ENCODE results near the gene COL18A1. TPM values are rescaled to one million over a fixed set of nuclear protein-coding genes. Genes with fewer than 3 reads are reported as not detected.

COL18A1 gene
- polyA plus RNA-seq, 1 of the 3 experiments (the other 2 are of a cell fraction) = 118 TPM

- TF ChIP-seq RFX5 (IDR thresholded peaks at IDR 0.05; ENCODE audit: low read length) (no peak), USF2 (IDR thresholded peaks at IDR 0.05; ENCODE audit: borderline replicate concordance, low read depth, low read length) (no peak), YY1 (IDR thresholded peaks at IDR 0.05; ENCODE audit: low read depth) (no peak), FOXJ3 (CRISPR knock-in tag; IDR thresholded peaks at IDR 0.05) (no peak), TAF1 (IDR thresholded peaks at IDR 0.05; ENCODE audit: borderline replicate concordance, low read depth, low read length) (no peak)
These were observed 106.0 kb downstream of the COL18A1 start (continued) for GRCh38 chr21:45511007-45511406.

GRCh38 chr21:45511661-45512431 lies 106.9 kb downstream of the COL18A1 start:
- H3K4me2 ChIP-seq = no peak overlapping the region

More at GRCh38 chr21:45511661-45512431, 106.9 kb downstream of the COL18A1 start:
- H3K9ac ChIP-seq = no peak overlapping the region
- peaks cover 5% of the 10 kb centered on the region; the same call in 1 of the 2 replicates for H4K20me1 ChIP-seq (ENCODE audit: insufficient read depth)
- POLR2A ChIA-PET = no interaction called here
- CTCF ChIA-PET = interaction anchor here (1.4 kb wide), 1 partner anchor 34 kb away, joined by 4 read pairs; no protein-coding TSS in a partner anchor
- no peaks in the 10 kb centered on the region for H3K79me2 ChIP-seq (ENCODE audit: insufficient read depth)
- no peaks in the 10 kb centered on the region for H3K9me2 ChIP-seq
- no peaks in the 10 kb centered on the region for H3K27me3 ChIP-seq (ENCODE audit: insufficient read depth)
- H3K27ac ChIP-seq (ENCODE audit: low read depth in 2 of 2, low read length in 1 of 2) = no peak overlapping the region
- no peak for TF ChIP-seq MXI1 (IDR thresholded peaks at IDR 0.05; ENCODE audit: low read depth, low read length)
- TF ChIP-seq PBX3 (IDR thresholded peaks at IDR 0.05) = no peak
- TF ChIP-seq RXRA (IDR thresholded peaks at IDR 0.05; ENCODE audit: borderline replicate concordance, low read depth) = no peak
- no peak for TF ChIP-seq GABPA (IDR thresholded peaks at IDR 0.05; ENCODE audit: low read depth)
- no peak for TF ChIP-seq RAD21 (IDR thresholded peaks at IDR 0.05; ENCODE audit: low read length)
- TF ChIP-seq JUND (IDR thresholded peaks at IDR 0.05) = no peak
- no peak for TF ChIP-seq REST (IDR thresholded peaks at IDR 0.05; ENCODE audit: low read depth, low read length)
- TF ChIP-seq NRF1 (IDR thresholded peaks at IDR 0.05; ENCODE audit: low read depth, low read length) = no peak
- TF ChIP-seq IRF3 (IDR thresholded peaks at IDR 0.05; ENCODE audit: low read depth, low read length) = no peak
- no peak for TF ChIP-seq YY1 (IDR thresholded peaks at IDR 0.05; ENCODE audit: low read depth)
- TF ChIP-seq MEF2A (IDR thresholded peaks at IDR 0.05; ENCODE audit: borderline replicate concordance, low read depth) = no peak
- TF ChIP-seq ELF1 (IDR thresholded peaks at IDR 0.05) = no peak
- no peak for TF ChIP-seq RFX5 (IDR thresholded peaks at IDR 0.05; ENCODE audit: low read length)
- no peak for TF ChIP-seq RCOR1 (IDR thresholded peaks at IDR 0.05; ENCODE audit: low read length)
- no peak for TF ChIP-seq EZH2phosphoT487 (IDR thresholded peaks at IDR 0.05; ENCODE audit: borderline replicate concordance, low read depth)
- 91% methylated on average over 9 of the region's 35 CpGs for WGBS (ENCODE audit: low lambda C conversion rate)
- H3K4me3 ChIP-seq (ENCODE audit: low read depth in 2 of 2, low read length in 1 of 2) = no peak overlapping the region
- no peak for DNase-seq
- H3K4me1 ChIP-seq (ENCODE audit: control insufficient read depth in 1 of 2, insufficient read depth in 2 of 2, low read depth in 1 of 2, low read length in 1 of 2) = no peaks in the 10 kb centered on the region
- peaks cover 6 to 42% of the 10 kb centered on the region in 2 experiments for H3K36me3 ChIP-seq (replicated peaks in 1 of 2; ENCODE audit: control insufficient read depth in 1 of 2, insufficient read depth in 2 of 2, low read length in 1 of 2)
- H3F3A ChIP-seq (replicated peaks; ENCODE audit: insufficient read depth) = peaks cover 10% of the 10 kb centered on the region
- H3K9me3 ChIP-seq = no peaks in the 10 kb centered on the region
- H2AFZ ChIP-seq (ENCODE audit: low read depth) = no peak overlapping the region
